VCaP (cell line): ENCODE results near the gene ATXN1.
A peak's percentile ranks its signal among the peaks of the same experiment; 100 is the strongest.

Experiments
- H3K27ac ChIP-seq: fragments of 450-650 bp; 2 replicates; pipeline ENCODE4 v1.5.1; 2017
- CTCF ChIP-seq: fragments of 450-650 bp; conservative IDR thresholded peaks from 2 replicates; pipeline ENCODE4 v1.5.1; 2017; ENCODE audit warnings: mild to moderate bottlenecking, moderate library complexity

The ATXN1 gene

GRCh38 chr6:16747232-16748024 lies 13.8 kb downstream of the ATXN1 start:
- H3K27ac ChIP-seq, result peak overlapping the region; percentile 14; the same call in 1 of the 2 replicates
- no peak for TF ChIP-seq CTCF

GRCh38 chr6:16746812-16747211 lies 14.4 kb downstream of the ATXN1 start:
- peak overlapping the region; percentile 14; the same call in 1 of the 2 replicates for H3K27ac ChIP-seq
- no peak for TF ChIP-seq CTCF

- H3K27ac ChIP-seq, result no peak overlapping the region
- TF ChIP-seq CTCF, result no peak
These were observed 14.9 kb downstream of the ATXN1 start for GRCh38 chr6:16746401-16746800.

GRCh38 chr6:16743664-16744210 lies 17.5 kb downstream of the ATXN1 start:
- TF ChIP-seq CTCF, result no peak
- H3K27ac ChIP-seq, result no peak overlapping the region

GRCh38 chr6:16742116-16742515 lies 19.1 kb downstream of the ATXN1 start:
- no peak overlapping the region for H3K27ac ChIP-seq

GRCh38 chr6:16741112-16742016 lies 19.9 kb downstream of the ATXN1 start:
- no peak overlapping the region for H3K27ac ChIP-seq
- no peak for TF ChIP-seq CTCF

More at GRCh38 chr6:16742116-16742515, 19.1 kb downstream of the ATXN1 start:
- no peak for TF ChIP-seq CTCF

GRCh38 chr6:16740097-16740496 lies 21.2 kb downstream of the ATXN1 start:
- no peak for TF ChIP-seq CTCF
- H3K27ac ChIP-seq, result no peak overlapping the region
